ENCODE data around the gene NCR2.
A peak's percentile ranks its signal among the peaks of the same experiment; 100 is the strongest.
"Not testable (repeated sequence)": the region's sequence is repeated elsewhere in the genome, so short reads cannot be mapped to it uniquely, and the experiment has no call there.

Gene NCR2

GRCh38 chr6:41335296-41335695, at the start of gene NCR2:
Gene NCR2, plus strand, starts transcription at chr6:41335608. Its CDS starts 269 bp downstream, at chr6:41335877.
- DNase-seq (ENCODE audit: low read depth in 3 of 3) = no peak

DNA sequence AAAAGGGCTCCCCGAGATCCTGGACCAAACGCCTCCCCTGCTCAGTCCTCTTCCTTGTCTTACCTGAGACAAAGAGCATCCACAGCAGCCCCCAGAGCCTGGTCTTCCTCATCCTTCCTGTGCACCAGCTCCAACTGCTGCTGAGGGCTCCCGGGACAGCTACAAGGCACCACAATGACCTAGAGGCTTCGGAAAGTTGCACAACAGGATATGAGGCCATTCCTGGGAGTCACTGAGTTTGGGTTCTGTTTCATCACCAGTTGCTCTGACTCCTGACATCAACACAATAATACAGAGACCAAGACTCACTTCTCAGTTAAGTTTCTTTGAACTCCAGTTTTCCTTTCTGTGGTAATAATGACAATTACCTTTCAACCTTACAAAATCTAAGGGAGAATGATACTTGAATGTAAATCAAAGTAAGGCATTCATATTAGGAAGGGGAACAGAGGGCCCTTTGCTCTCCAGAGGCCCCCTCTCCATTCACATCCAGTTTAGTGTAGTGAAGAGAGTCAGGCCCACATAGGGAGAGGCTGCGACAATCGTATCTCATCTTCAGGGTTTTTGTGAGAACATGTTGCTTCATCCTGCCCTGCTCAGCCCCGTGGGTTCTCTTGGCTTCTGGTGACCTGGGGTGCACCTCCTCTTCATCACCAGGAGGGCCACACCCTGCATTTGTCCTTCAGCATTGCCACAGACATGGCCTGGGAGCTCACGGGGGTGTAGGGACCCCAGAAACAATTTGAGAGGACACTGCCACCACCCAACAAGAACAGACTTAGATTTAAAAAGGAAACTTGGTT, 48.7 kb upstream of the NCR2 start, which contains the start of gene TREM1:
Gene TREM1 (minus strand): TSS at position 139 of the 803 bp plus-strand sequence. CDS start 27 bp downstream, at position 112.
- DNase-seq (ENCODE audit: low read depth in 3 of 3) = no peak

DNA sequence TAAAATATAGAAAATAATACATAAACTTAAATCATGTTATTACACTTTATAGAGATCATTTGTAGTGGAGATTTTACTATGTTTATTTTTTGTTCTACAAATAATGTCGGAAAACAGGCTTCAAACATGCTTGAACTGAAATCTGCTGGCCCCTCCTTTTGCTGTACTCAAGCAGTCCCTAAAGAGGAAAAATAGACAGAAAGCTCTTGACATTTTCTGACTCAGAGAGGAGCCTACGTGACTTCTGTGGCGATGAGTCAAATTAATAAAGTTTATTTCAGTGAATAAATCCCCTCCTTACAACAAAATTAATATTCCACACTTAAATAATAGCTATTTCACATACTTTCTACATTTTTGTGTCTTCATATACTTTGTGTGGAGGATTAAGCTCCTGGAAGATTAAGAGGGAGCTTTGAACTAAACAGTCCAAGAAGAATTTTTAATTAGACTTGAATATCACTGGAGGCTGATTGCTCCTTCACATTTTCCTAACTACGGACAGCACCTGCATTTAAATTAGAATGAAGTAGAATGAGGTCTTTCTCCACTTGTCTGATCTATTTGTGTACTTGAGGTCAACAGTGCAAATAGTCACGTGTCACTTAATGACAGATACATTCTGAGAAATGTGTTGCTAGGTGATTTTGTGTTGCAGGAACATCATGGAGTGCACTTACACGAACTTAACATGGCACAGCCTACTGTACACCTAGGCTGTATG, 47.2 kb upstream of the NCR2 start:
- DNase-seq (ENCODE audit: low read depth in 3 of 3) = no peak

- no peak for DNase-seq (ENCODE audit: low read depth in 3 of 3)
Measured at GRCh38 chr6:41288754-41289129, 46.7 kb upstream of the NCR2 start.

DNA sequence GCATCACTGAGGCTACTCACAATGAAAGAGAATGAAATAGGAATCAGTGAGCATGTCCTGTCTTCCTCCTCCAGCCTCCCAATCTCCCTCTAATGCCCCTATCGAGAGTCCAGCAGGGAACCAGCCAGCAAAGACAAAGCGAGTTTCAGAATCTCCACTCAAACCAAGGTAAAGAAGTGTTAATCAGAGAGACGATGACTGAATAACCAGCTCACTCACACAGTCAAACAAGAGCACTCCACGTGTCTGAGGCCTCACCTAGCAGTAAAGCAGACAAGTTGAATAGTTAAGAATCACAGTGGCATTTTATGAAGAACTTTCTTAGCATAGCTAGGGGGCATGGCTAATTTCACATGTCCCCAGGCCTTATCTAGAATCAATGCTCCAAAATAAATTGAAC, 45.6 kb upstream of the NCR2 start:
- DNase-seq (ENCODE audit: low read depth in 3 of 3) = no peak

GRCh38 chr6:41291717-41292116, 43.7 kb upstream of the NCR2 start:
- DNase-seq (ENCODE audit: low read depth in 3 of 3) = no peak

DNA sequence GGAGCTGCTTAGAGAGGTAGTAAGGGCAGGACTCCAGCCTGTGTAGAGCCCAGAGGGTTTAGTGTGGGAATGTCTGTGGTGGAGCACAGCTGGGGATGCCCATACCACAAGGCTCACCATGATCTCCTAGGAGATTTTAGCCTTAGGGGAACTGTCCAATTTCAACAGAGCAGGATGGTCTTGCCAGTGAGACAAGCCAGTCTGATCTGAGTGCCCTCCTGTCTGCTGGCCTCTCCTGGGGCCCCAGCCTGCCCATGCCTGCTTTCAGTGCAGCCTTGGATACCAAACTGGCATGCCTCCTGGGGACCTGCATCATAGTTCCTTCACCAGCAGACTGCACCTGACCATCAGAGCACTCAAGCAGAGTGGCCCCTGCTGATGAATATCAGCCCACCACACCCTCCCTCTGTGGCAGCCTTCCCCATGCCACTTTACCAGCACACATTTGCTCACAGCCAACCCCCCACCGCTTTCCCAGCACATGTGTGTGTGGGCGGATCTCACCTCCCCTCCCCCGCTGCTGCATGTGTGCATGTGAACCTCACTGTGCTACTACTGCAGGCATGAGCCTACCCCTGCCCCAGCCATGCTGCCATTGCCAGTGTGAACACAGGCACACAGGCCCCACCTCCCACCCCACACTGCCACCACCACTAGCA, 41.1 kb upstream of the NCR2 start:
- DNase-seq (ENCODE audit: low read depth in 3 of 3) = no peak

- not testable (repeated sequence) for DNase-seq (ENCODE audit: low read depth in 3 of 3)
Measured at GRCh38 chr6:41297248-41297647, 38.2 kb upstream of the NCR2 start.

DNA sequence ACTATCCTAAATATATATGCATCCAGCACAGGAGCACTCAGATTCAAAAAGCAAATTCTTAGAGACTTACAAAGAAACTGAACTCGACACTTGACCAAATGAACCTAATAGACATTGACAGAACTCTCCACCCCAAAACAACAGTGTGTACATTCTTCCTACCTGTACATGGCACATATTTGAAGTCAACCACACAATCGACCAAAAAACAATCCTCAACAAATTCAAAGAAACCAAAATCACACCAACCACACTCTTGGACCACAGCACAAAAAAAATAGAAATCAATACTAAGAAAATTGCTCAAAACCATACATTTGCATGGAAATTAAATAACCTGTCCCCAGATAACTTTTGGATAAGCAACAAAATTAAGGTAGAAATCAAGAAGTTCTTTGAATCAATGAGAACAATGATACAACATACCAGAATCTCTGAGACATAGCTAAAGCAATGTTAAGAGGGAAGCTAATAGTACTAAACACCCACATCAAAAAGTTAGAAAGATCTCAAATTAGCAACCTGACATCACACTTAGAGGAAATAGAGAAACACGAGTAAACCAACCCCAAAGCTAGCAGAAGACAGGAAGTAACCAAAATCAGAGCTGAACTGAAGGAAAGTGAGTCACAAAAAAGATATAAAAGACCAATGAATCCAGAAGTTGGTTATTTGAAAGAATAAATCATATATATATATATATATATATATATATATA, 36.5 kb upstream of the NCR2 start:
- no peak for DNase-seq (ENCODE audit: low read depth in 3 of 3)

DNA sequence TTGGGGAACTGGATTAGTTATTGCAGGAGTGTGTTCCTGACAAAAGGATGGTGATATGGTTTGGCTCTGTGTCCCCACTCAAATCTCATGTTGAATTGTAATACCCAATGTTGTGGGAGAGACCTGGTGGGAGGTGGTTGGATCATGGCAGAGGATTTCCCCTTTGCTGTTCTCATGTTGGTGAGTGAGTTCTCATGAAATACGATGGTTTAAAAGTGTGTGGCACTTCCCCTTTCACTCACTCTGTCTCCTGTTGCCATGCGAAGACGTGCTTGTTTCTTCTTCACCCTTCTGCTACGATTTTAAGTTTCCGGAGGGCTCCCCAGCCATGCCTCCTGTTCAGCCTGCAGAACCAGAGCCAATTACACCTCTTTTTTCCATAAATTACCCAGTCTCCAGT, 32.8 kb upstream of the NCR2 start:
- DNase-seq (ENCODE audit: low read depth in 3 of 3) = no peak

DNA sequence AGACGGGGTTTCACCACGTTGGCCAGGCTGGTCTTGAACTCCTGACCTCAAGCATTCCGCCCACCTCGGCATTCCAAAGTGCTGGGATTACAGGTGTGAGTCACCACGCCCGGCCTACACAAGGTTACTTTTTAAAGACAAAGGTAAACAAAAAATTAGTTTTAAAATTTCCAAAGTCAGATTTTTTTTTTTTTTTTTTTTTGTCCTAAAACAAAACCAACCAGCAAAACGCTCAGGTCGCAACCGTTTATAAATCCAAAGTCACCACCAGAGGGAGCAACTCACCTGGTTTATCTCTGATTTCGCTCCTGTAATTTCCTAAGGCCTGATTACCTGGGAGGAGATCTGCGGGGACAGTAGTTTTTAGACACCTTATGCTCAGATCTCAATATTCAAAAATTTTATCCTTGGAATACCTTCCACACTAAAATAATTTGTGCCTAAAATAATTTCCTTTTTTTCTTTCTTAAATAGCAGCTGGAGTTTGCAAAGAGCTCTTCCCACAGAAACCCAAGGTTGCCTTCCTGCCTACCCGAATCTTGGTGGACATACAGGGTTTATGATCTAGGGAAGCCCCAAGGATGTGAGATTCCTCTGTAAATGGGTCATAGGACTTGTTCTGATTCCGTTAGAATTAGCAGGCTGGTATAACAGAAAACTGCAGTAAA, 29.1 kb upstream of the NCR2 start:
- peak in 1 of 3 donors; percentile 38 for DNase-seq (ENCODE audit: low read depth in 3 of 3)

GRCh38 chr6:41315203-41315602, 20.2 kb upstream of the NCR2 start:
- DNase-seq (ENCODE audit: low read depth in 3 of 3) = no peak

DNA sequence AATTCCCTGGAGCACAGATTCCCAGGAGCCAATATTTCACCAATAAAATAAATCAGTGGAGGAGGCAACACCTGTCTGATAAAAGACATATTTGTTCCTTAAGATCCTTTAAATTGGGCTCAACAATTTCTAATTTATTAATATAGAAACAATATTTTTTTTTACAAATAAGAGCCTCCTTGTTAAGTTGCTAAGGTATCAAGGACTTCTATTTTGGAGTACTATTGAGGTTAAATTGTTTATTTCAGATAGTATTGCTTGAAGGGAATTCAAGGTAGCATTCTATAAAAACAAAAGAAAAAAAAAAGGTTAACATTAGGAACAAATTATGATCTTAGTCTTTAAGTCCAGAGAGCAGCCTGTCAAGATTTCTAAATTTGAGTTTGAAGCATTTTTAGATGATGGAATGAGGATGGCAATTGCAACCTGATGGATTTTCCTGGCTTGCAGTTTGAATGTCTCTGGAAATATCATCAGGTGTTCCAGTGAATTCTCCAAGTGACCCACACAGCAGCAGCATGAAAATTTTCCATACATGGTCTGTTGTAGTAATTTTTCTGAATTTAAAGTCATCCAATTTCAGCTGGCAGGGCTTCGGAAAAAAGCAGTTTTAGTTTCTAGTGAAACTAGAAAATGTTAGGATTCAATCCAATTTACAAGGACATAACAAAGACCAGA, 19.3 kb upstream of the NCR2 start:
- DNase-seq (ENCODE audit: low read depth in 3 of 3) = no peak

- no peak for DNase-seq (ENCODE audit: low read depth in 3 of 3)
Measured at GRCh38 chr6:41318261-41318653, 17.2 kb upstream of the NCR2 start.

DNA sequence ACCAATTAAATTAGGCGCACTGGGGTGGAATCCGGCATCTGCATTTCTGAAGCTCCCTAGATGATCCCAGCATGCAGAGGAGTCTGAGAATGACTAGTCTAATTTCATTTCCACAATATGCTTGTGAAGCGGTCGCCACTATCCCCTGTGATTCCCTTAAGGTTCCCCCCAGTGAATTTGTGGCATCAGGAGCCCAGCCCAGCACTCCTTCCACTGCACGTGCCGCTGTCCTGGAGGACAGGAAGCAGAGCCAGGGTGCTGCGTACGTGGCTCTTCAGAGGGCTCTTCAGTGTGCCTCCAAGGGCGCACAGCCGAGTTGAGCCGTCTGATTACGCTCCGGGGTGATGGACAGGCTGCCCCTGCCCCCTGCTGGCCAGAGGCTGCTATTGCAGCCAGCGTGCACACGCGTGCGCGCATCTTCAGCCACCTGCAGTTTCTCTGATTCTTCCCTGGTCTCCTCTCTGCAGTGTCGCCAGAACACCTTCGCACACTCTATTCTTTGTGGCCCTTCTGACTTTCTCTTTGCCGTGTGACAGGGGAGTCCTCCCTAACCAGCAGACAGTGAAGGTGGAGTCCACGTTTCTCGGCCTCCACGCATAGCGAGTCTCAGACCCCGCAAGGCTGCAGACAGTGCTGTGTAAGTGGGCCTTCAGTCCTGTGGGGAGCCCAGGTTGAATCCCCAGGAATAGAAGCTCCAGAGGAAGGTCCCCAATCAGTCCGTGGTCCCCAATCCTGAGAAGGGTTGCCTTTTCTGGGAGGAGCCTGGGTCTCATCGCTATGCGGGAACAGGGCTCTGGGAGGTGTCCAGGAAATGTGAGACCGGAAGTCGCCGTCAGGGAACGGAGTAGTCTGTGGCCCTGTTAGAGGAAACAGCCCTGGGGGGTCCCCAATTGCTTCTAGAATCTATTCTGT, 16.5 kb upstream of the NCR2 start:
- peak; percentile 70 to 75 (median 74) for DNase-seq (ENCODE audit: low read depth in 3 of 3)

GRCh38 chr6:41321183-41321582, 14.2 kb upstream of the NCR2 start:
- DNase-seq (ENCODE audit: low read depth in 3 of 3) = no peak

GRCh38 chr6:41325446-41326066, 9.9 kb upstream of the NCR2 start:
- no peak for DNase-seq (ENCODE audit: low read depth in 3 of 3)

DNA sequence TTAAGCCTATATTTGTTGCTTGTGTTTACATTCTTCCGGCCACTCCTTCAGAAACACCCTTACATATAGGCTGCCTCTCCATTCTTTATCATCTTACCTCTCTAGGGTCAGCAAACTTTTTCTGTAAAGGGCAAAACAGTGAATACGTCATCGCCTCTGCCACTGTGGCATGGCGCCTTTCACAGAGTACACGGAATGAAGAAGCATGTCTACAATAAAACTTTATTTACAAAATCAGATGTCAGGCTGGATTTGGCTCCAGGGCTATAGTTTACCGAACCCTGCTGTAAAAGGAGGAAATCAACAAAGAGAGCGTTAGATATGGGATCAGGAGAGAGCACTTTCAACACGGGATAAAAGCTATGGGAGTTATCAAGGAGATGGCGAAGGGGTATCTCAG, 9.3 kb upstream of the NCR2 start:
- no peak for DNase-seq (ENCODE audit: low read depth in 3 of 3)

DNA sequence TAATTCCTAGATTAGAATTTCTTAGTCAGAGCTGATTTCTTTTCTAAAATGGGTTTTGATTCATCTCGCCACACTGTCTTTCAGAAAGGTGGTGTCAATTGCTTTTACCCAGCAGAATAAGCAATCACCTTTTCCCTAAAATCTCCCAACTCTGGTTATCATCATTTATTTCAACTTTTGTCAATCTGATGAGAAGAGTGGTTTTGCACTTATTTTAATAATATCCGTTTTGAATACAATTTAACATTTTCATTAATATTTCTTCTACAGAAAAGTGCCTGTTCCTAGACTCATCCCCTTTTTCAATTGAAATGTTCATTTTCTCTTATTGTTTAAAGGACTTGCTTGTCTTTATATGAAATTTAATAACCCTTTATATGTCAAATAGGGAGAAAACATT, 8.2 kb upstream of the NCR2 start:
- no peak for DNase-seq (ENCODE audit: low read depth in 3 of 3)

Data from stimulated activated CD4-positive, alpha-beta T cell treated with anti-CD3 and anti-CD28 coated beads, TNF-alpha, amount 100 ng/mL, for 48 hours (primary cell).